ENCODE measurements around the gene NFKB2. TPM values are rescaled to one million over a fixed set of nuclear protein-coding genes. Genes with fewer than 3 reads are reported as not detected.

NFKB2 gene
- total and polyA plus RNA-seq, 2 of the 8 experiments (the other 6 are each of a cell fraction or from before 2014, with no cell fraction given) = 20.4 to 31.4 TPM

DNA sequence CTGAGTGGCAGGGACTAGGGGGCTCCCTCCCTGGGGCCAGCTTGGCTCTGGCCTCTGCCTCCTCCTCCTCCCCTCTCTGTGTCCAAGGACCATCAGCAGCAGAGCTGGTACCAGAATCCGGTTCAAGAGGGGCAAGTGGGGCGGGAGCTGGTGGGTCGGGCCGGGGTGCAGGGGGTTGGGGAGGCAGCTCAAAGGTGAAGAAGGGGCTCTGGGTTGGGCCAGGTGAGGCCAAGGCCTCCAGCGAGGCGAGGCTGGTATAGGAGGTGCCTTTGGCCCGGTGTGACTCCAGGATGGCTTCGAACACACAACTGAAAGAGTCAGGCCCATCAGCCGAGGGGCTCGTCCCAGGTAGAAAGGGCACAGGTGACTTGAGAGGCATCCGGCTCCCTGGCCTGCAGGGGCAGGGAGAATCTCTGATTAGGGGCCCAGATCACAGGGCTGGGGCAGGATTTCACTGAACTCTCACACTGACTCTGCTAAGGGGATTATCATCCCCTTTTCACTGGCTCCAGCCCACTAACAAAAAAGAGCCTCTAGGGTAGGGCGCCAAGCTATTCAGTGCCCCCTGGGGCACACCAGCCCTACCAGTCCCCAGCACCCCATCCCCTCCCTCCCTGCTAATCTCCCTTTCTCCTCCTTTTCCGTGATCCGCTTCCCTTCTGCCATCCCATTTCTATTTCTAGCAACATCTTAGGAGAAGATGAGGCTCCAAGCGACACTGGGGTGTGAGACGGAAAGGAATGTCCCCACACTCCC lies 18.5 kb downstream of the NFKB2 start (continued):
- no peak for TF ChIP-seq ZNF274 (IDR thresholded peaks at IDR 0.05; ENCODE audit: borderline replicate concordance, extremely low read depth, low read length)
